GM18508 (cell line): Measurements from ENCODE around the gene PRCD.
"Not testable (repeated sequence)": the region's sequence is repeated elsewhere in the genome, so short reads cannot be mapped to it uniquely, and the experiment has no call there.

ENCODE experiments used
- ATAC-seq: cut with Tn5 transposase; IDR thresholded peaks from one replicate; pipeline ENCODE4 v1.9.1; 2021; ENCODE audit warnings: moderate number of reproducible peaks; ENCODE audit not compliant: insufficient read depth, unreplicated experiment

PRCD gene

GRCh38 chr17:76525513-76525833, 14.4 kb upstream of the PRCD start:
- ATAC-seq, result not testable (repeated sequence)

GRCh38 chr17:76527016-76527415, 12.8 kb upstream of the PRCD start:
- not testable (repeated sequence) for ATAC-seq

DNA sequence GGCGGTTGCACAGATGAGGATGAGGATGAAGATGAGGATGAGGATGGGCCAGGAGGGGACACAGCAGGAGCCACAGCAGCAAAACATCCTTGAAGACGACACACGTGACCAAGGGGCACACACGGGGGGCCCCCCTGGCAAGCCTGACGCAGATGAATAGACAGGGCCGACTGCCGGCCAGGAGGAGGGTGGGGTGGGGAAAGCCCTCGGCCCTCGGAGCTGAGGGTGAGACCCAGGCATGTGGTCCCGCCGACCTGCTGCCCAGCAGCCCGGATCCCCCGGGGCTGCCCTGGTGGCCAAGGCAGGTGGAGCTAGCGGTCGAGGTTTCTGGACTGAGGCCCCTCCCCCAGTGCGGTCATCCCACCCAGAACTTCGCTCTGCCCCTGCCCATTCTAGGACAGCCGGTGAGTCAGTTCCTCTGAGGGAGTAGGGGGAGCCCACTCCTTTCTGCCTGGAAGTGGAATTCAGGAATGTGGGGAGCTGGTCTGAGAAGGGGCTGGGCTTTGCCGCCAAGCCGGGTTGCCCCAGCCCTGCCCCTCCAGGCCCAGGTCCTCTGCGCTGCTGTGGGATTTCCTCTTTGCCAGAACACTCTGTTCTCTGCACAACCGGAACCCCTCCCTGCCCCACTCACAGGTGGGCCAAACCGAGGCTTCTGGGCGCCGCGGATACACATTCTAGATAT, 12.3 kb upstream of the PRCD start:
- ATAC-seq, result no peak

- ATAC-seq, result no peak
These were observed 11.7 kb upstream of the PRCD start for GRCh38 chr17:76528156-76528527.

GRCh38 chr17:76528528-76529223, 11.2 kb upstream of the PRCD start:
- no peak for ATAC-seq

GRCh38 chr17:76529224-76530094, 10.4 kb upstream of the PRCD start:
- no peak for ATAC-seq

GRCh38 chr17:76530095-76530723, 9.6 kb upstream of the PRCD start:
- ATAC-seq, result no peak

DNA sequence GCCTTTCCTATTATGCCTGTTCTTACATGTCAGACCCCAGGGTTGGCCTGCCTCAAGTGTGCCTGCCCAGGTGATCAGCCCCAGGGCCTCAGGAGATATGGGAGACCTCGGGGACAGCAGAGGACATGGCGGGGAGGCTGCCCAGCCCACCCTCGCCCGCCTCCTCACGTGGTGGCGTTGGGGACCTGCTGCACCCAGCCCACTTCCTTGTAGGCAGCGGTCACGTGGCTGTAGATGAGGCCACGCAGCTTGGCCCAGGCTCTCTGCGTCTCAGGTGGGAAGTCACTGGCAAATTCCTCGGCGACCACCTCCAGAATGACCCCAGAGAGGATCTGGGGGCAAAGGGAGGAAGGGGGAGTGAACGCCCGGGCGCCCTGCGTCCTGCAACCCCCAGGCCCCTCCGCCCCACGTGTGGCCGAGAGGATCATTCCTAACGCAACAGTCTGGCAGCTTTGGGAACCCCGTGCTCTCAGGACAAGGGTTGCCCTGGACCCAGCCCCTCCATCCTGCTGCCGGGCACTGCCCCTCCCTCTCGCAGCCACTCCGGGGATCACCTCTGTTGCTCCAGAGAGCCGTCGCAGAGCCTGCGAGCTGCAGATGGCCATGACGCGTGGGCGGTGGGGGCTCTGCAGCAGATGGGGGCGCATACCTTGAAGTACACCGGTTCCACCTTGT, 8.9 kb upstream of the PRCD start:
- ATAC-seq, result no peak

DNA sequence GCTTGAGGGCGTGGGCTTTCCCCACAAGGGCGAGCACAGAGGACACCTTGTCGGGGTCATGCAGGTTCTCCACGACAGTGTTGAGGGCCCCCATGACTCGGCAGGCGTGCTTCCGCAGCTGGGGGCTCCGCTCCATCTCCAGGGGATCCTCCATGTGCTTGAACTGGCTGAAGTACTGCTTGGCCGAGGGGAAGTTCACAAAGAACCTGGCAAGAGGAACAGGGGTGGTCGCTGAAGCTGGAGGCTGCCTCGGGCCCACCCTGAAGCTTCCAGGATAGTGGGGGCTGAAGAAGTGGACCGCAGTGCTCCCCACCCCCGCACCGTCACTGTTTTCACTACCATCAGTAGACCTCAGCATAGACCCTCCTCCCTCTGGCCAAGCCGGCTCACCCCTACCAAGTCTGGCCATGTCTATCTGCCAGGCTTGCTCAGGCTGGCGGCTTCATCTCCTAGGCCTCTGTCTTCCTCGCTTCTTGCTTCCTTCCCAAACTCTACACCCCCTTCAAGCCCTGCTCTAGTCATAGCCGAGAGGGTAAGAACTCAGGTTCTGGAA, 8.3 kb upstream of the PRCD start:
- ATAC-seq, result no peak

DNA sequence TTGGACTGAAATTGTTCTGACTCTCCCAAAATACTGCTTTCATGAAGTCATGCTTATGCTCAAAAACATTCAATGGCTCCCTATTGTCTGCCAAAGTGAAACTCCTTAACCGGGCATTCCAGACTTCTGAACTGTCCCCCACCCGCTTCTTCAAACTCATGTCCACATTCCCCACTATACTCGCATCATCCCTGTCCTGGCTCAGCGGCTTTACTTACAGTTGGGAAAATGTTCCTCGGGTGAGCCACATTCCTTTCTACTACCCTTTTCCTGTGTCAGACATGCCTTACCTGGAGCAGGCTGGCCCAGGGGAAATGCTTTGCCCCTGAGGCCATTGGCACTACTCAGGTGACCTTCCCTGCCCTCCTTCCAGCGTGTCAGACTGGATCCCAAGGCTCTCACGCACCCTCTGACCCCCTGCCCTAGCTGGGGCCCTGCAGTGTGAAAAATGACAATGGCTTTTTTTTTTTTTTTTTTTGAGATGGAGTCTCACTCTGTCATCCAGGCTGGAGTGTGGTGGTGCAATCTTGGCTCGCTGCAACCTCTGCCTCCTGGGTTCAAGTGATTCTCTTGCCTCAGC, 7.7 kb upstream of the PRCD start:
- no peak for ATAC-seq

GRCh38 chr17:76533640-76534359, 6.0 kb upstream of the PRCD start:
- not testable (repeated sequence) for ATAC-seq

DNA sequence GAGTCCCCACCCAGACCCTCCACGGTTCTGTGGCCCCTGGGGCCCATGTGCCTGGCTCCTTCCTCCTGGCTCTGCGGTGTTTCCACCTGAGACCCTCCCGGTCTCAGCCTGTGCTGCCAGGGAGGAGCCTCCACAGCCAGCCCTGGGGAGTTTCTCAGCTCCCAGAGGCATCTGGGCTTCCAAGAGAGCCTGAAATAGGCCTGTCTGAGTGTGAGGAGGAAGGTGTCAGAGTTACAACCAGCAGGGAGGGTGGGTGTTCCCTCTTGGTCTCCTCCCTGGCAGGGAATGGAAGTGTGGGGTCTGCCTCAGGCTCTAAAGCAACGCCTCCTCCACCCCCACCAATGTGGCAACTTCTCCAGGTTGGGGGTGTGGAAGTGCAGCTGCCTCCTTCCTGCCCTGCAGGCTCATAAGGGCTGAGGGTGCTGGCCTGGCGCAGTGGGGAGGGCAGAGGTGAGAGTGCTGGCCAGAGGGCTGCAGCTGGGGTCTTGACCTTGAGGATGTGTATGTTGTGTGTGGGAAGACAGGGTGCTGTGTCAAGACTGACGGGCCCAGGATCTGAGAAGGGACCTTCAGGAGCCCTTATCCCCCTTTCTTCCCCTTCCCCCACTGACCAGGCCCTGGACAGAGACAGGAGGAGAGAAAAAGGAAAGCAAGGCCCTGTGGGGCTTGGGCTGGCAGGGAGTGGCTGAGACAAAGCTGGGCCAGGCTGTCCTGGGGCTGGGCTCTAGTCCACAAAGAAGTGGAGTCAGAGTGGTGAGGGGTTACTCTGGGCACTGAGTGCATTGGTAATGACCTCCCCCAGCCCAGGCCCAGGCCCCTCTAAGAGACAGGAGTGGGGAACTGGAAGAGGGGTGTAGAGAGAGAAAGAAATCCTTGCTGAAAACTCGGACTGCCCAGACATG, 4.8 kb upstream of the PRCD start:
- no peak for ATAC-seq

DNA sequence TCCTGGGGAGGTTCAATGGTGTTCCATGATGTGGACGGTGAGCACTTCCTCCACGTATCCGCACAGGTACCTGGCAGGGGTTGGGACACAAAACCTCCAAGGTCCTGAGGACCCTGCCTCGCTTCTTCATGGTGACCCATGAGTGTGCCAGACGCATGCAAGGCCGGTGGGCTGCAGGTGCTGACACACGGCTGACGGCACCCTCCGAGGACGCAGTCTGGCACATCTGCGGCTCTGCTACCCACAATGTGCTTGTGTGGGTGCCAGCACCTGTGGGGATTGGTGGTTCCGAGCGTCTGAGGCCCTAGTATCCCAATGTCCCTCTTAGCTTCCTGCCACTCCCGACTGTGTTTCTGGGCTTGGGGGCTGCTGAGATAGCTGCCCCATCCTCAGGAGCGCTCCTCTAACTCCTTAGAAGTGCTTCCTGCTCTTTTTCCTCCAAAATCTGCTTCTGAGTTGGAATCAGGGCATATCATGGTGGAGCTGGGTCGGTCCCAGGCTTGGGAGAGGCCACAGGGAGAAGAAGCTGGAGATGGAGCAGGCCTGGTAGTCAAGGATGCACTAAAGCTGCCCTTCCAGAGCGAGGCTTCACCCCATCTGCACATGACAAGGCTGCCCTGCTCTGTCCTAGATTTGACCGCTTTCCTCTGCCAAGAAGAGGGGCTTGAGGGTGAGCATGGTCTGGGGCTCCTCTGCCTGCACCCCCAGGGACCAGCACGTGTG, 3.9 kb upstream of the PRCD start:
- no peak for ATAC-seq

GRCh38 chr17:76536511-76537287, 3.1 kb upstream of the PRCD start:
- no peak for ATAC-seq

DNA sequence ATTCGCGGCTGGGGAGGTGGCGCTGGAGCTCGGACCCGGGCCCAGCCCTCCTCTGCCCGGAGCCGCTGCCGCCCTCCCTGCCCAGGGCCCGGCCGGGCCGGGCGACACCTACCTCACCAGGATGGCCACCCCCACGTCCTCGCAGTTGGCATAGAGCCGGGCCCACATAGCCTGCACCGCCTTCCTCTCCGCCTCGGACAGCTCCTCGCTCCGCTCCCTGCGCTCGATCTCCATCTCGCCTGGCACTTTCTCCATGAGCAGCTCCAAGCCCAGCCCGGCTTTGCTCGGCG, 2.6 kb upstream of the PRCD start:
- ATAC-seq, result no peak

DNA sequence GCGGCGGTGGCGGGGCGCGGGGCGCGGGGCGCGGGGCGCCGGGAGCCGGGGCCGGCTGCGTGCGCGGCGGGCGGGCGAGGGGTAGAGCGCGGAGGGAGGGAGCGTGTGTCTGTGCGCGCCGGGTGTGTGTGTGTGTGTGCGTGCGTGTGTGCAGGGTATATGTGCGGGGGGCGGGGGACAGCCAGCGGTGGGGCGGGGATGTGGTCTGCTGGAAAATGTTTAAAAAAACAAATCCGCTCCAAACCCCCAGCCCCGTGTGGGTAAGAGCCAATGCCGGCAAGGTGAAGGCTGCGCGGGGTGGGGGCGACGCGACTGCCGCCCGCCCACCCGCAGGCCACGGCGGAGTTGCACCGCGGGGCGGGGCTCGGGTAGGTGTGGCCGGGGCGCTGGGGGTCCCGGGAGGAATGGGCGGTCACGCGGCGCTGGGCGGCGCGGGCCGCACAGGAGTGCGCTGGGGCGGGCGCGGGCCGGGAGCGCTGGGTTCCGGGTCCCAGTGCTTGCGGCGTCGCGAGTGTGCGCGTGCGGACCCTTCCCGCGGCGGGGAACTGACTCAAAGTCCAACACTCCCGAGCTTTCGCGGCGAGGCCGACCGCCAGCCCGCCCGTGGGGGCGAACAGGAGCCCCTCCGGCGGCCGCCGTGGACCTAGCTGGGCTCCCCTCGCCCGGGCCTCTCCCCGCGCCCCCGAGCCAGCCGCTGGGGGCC, 2.1 kb upstream of the PRCD start, which contains the start of gene CYGB:
TSS of gene CYGB (minus strand) at position 132 of the 703 bp plus-strand sequence. CDS start 167 bp downstream, outside the sequence.
- ATAC-seq, result no peak
